ENCODE measurements around the gene RAG2.

GRCh38 chr11:36588099-36588498 lies 9.9 kb downstream of the RAG2 start:
- TF ChIP-seq POLR2A (IDR thresholded peaks at IDR 0.05; ENCODE audit: extremely low read depth, insufficient read length), result no peak
- TF ChIP-seq, protein P1, sequence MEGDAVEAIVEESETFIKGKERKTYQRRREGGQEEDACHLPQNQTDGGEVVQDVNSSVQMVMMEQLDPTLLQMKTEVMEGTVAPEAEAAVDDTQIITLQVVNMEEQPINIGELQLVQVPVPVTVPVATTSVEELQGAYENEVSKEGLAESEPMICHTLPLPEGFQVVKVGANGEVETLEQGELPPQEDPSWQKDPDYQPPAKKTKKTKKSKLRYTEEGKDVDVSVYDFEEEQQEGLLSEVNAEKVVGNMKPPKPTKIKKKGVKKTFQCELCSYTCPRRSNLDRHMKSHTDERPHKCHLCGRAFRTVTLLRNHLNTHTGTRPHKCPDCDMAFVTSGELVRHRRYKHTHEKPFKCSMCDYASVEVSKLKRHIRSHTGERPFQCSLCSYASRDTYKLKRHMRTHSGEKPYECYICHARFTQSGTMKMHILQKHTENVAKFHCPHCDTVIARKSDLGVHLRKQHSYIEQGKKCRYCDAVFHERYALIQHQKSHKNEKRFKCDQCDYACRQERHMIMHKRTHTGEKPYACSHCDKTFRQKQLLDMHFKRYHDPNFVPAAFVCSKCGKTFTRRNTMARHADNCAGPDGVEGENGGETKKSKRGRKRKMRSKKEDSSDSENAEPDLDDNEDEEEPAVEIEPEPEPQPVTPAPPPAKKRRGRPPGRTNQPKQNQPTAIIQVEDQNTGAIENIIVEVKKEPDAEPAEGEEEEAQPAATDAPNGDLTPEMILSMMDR (IDR thresholded peaks at IDR 0.05; ENCODE audit: low read depth, low read length), result no peak
- TF ChIP-seq, protein P2, sequence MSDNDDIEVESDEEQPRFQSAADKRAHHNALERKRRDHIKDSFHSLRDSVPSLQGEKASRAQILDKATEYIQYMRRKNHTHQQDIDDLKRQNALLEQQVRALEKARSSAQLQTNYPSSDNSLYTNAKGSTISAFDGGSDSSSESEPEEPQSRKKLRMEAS (IDR thresholded peaks at IDR 0.05; ENCODE audit: low read depth, low read length), result no peak
- TF ChIP-seq MYC (IDR thresholded peaks at IDR 0.05; ENCODE audit: low read depth, low read length), result no peak
